ENCODE measurements around the gene C2. TPM values are rescaled to one million over a fixed set of nuclear protein-coding genes. Genes with fewer than 3 reads are reported as not detected.

Gene C2
- total RNA-seq (2022; extraction: Qiagen RNA extraction; ENCODE audit: low read depth) = 0.15 to 0.45 TPM (median 0.35 TPM) in 5 replicates

GRCh38 chr6:31927242-31927862, at the start of gene C2:
Gene C2, plus strand, starts transcription at chr6:31927717. Its CDS starts 36 bp downstream, at chr6:31927753.

DNA sequence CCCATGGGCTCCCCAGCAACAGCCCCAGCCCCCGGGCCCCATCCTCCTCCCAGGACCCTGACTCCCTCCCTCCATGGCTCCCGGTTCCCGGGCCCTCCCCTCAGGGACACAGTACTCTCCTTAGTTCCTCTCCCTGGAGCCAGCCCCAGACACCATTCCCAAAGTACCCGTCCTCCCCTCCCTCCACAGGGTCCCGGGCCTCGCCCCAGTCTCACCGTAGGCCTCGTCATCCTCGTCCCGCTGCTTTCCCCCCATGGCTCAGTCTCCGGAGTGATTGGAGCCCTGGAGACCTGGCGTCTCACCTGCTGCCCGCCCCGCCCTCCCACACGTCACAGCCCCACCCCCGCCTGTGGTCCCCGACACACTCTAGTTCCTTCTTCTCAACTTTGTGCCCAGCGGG, 48.8 kb upstream of the C2 start, which contains the start of gene SLC44A4:
Gene SLC44A4, minus strand, starts transcription at position 272 of the 400 bp plus-strand sequence. Its CDS starts 17 bp downstream, at position 255.

DNA sequence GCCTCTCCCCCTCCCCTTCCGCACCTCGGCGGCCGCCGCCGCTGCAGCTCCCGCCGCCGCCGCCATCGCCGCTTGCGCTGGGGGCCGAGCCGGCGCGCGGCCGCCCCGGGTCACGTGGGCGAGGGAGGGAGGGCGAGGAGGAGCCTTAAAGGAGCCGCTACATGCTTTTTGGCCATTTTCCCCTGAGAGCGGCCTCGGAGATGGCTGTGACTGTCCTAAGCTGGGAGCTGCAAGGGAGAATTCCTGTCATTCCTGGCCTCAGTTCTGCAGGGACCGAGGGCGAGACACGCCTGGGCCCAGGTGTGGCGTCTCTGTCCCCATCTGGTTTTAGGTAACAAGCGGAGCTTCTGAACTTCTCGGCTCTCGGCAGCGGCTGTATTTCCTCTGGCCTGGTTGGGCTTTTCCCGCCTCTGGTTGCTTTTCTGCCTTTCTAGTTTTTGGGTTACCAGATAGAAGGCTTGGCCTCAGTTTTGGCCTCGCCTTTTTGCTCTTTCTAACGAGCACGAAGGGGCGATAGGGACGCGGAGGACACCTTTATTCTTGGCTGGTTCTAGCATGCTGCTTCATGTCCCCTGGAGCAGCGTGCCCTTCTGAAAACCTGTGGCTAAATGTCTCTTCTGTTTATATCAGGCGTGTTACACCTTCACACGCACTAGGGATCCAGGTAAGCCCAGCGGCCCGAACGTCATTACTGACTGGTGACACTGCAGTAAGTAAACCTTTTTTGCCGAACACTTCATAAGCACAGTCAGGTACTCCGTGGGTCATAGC, 29.7 kb upstream of the C2 start, which contains the start of gene EHMT2:
Gene EHMT2, minus strand, starts transcription at position 87 of the 771 bp plus-strand sequence. Its CDS starts 21 bp downstream, at position 66.

GRCh38 chr6:31901953-31902643, 25.4 kb upstream of the C2 start, which contains the start of gene ZBTB12:
Gene ZBTB12, minus strand, starts transcription at chr6:31902086. Its CDS starts 781 bp downstream, at chr6:31901305.

DNA sequence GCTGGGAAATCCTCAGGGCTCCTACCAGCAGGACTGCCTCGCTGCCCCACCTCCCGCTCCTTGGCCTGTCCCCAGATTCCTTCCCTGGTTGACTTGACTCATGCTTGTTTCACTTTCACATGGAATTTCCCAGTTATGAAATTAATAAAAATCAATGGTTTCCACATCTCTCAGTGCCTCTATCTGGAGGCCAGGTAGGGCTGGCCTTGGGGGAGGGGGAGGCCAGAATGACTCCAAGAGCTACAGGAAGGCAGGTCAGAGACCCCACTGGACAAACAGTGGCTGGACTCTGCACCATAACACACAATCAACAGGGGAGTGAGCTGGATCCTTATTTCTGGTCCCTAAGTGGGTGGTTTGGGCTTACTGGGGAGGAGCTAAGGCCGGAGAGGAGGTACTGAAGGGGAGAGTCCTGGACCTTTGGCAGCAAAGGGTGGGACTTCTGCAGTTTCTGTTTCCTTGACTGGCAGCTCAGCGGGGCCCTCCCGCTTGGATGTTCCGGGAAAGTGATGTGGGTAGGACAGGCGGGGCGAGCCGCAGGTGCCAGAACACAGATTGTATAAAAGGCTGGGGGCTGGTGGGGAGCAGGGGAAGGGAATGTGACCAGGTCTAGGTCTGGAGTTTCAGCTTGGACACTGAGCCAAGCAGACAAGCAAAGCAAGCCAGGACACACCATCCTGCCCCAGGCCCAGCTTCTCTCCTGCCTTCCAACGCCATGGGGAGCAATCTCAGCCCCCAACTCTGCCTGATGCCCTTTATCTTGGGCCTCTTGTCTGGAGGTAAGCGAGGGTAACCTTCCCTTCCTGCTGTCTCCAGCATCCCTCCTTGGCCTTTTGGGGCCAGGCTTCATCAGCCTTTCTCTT, 18.2 kb downstream of the C2 start, which contains the start of gene CFB:
Gene CFB, plus strand, starts transcription at position 589 of the 863 bp plus-strand sequence. Its CDS starts 127 bp downstream, at position 716.

DNA sequence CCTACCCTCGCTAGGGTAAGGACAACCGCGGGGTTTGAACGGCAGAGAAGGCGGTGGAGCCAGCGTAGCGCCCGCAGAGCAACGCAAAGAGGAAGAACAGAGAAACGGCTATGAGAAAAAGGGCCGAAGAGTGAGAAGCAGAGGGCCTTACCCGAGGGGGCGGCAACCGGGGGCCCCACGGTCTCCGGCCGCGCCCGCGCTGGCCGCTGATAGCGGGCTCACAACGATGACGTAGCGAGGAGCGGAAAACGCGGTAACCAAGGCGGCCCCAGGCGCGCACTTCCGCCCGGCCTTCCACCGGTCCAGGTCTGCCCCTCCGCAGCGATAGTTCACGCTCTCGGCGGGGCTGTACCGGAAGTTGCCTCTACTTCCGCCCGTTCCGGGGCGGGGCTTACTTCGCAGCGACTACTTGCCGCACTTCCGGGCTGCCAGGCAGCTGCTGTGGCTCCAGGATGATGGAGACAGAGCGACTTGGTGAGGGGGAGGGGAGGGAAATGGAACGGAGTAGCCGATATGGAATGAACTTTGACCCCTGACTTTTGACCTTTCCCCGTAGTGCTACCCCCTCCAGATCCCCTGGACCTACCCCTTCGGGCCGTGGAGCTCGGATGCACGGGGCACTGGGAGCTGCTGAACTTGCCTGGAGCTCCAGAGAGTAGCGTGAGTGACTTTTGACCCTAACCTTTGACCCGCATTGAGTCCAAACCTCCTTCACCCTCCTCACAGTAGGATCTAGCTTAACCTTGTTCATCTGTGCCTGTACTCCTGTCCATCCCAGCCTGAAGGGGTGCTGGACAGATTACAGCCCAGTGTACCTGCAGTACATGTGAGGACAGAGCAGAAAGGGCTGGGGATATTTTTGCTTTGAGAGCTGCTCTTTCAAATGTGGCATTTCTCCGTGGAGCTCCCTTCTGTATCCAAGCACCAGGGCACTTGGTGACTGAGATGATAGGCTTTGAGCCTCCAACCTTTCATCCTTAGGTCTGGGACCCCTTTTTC, 31.5 kb downstream of the C2 start, which contains the start of the genes NELFE and SKIC2:
Gene NELFE, minus strand, starts transcription at position 231 of the 999 bp plus-strand sequence. CDS start 525 bp downstream, outside the sequence.
Gene SKIC2, plus strand, starts transcription at position 435 of the 999 bp plus-strand sequence. Its CDS starts 18 bp downstream, at position 453.

GRCh38 chr6:31971993-31972708, 44.6 kb downstream of the C2 start, which contains the start of gene DXO:
Gene DXO, minus strand, starts transcription at chr6:31972138. Its CDS starts 463 bp downstream, at chr6:31971675.

DNA sequence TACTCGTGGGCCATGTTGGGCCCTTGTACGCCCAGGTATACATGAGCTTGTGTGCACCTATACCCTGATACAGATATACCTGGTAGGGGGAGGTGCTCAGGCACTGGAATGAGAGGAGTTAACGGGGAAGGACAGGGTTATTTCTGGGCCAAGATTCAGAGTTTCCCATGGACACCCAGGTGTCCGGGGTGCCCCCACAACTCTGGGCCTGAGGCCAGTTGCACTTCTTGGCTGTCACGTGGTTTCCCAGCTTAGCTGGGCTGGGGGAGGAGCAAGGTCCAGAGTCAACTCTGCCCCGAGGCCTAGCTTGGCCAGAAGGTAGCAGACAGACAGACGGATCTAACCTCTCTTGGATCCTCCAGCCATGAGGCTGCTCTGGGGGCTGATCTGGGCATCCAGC, 54.2 kb downstream of the C2 start, which contains the start of gene C4A:
Gene C4A, plus strand, starts transcription at position 314 of the 400 bp plus-strand sequence. Its CDS starts 51 bp downstream, at position 365.

Other genes starting within 250 kb of the C2 start
- gene LY6G5C, start 246.7 kb upstream of the C2 start, total RNA-seq (2022; extraction: Qiagen RNA extraction; ENCODE audit: low read depth) = 0.77 to 1.9 TPM (median 1.2 TPM) in 5 replicates
- 14.1 to 20.1 TPM (median 18.3 TPM) in 5 replicates for gene ABHD16A, start 224.4 kb upstream of the C2 start, total RNA-seq (2022; extraction: Qiagen RNA extraction; ENCODE audit: low read depth)
- not detected in 5 replicates for gene LY6G6F, start 220.9 kb upstream of the C2 start, total RNA-seq (2022; extraction: Qiagen RNA extraction; ENCODE audit: low read depth)
- gene LY6G6D, start 212.4 kb upstream of the C2 start, total RNA-seq (2022; extraction: Qiagen RNA extraction; ENCODE audit: low read depth) = not detected in 5 replicates
- gene LY6G6C, start 206.0 kb upstream of the C2 start, total RNA-seq (2022; extraction: Qiagen RNA extraction; ENCODE audit: low read depth) = 0.20 TPM in 1 of 5 replicates, not detected in the others
- gene MPIG6B, start 204.3 kb upstream of the C2 start, total RNA-seq (2022; extraction: Qiagen RNA extraction; ENCODE audit: low read depth) = not detected in 5 replicates
- 26.5 to 32.4 TPM (median 29.4 TPM) in 5 replicates for gene DDAH2, start 198.4 kb upstream of the C2 start, total RNA-seq (2022; extraction: Qiagen RNA extraction; ENCODE audit: low read depth)
- 476 to 542 TPM (median 495 TPM) in 5 replicates for gene CLIC1, start 191.2 kb upstream of the C2 start, total RNA-seq (2022; extraction: Qiagen RNA extraction; ENCODE audit: low read depth)
- 10.2 to 14.3 TPM (median 13.0 TPM) in 5 replicates for gene MSH5, start 187.7 kb upstream of the C2 start, total RNA-seq (2022; extraction: Qiagen RNA extraction; ENCODE audit: low read depth)
- gene SAPCD1, start 165.1 kb upstream of the C2 start, total RNA-seq (2022; extraction: Qiagen RNA extraction; ENCODE audit: low read depth) = 2.0 to 4.2 TPM (median 3.7 TPM) in 5 replicates
- 1.2 to 2.0 TPM (median 1.7 TPM) in 5 replicates for gene VWA7, start 150.4 kb upstream of the C2 start, total RNA-seq (2022; extraction: Qiagen RNA extraction; ENCODE audit: low read depth)
- 50.9 to 59.8 TPM (median 55.8 TPM) in 5 replicates for gene VARS1, start 132.0 kb upstream of the C2 start, total RNA-seq (2022; extraction: Qiagen RNA extraction; ENCODE audit: low read depth)
- 54.4 to 77.8 TPM (median 60.7 TPM) in 5 replicates for gene LSM2, start 120.8 kb upstream of the C2 start, total RNA-seq (2022; extraction: Qiagen RNA extraction; ENCODE audit: low read depth)
- 1.2 to 1.5 TPM (median 1.2 TPM) in 5 replicates for gene HSPA1L, start 112.4 kb upstream of the C2 start, total RNA-seq (2022; extraction: Qiagen RNA extraction; ENCODE audit: low read depth)
- 157 to 340 TPM (median 232 TPM) in 5 replicates for gene HSPA1A, start 112.2 kb upstream of the C2 start, total RNA-seq (2022; extraction: Qiagen RNA extraction; ENCODE audit: low read depth)
- 120 to 260 TPM (median 177 TPM) in 5 replicates for gene HSPA1B, start 100.0 kb upstream of the C2 start, total RNA-seq (2022; extraction: Qiagen RNA extraction; ENCODE audit: low read depth)
- gene NEU1, start 64.9 kb upstream of the C2 start, total RNA-seq (2022; extraction: Qiagen RNA extraction; ENCODE audit: low read depth) = 21.7 to 35.4 TPM (median 28.7 TPM) in 5 replicates
- gene SLC44A4, start 48.7 kb upstream of the C2 start, total RNA-seq (2022; extraction: Qiagen RNA extraction; ENCODE audit: low read depth) = 0.07 to 0.30 TPM in 2 of 5 replicates, not detected in the others
- 22.5 to 32.0 TPM (median 30.5 TPM) in 5 replicates for gene EHMT2, start 30.0 kb upstream of the C2 start, total RNA-seq (2022; extraction: Qiagen RNA extraction; ENCODE audit: low read depth)
- gene ZBTB12, start 25.6 kb upstream of the C2 start, total RNA-seq (2022; extraction: Qiagen RNA extraction; ENCODE audit: low read depth) = 3.1 to 4.9 TPM (median 4.2 TPM) in 5 replicates
- gene CFB, start 18.4 kb downstream of the C2 start, total RNA-seq (2022; extraction: Qiagen RNA extraction; ENCODE audit: low read depth) = 2.0 to 3.3 TPM (median 2.9 TPM) in 5 replicates
- 75.3 to 97.3 TPM (median 88.3 TPM) in 5 replicates for gene NELFE, start 31.3 kb downstream of the C2 start, total RNA-seq (2022; extraction: Qiagen RNA extraction; ENCODE audit: low read depth)
- gene SKIC2, start 31.5 kb downstream of the C2 start, total RNA-seq (2022; extraction: Qiagen RNA extraction; ENCODE audit: low read depth) = 19.8 to 25.9 TPM (median 24.7 TPM) in 5 replicates
- gene DXO, start 44.4 kb downstream of the C2 start, total RNA-seq (2022; extraction: Qiagen RNA extraction; ENCODE audit: low read depth) = 11.0 to 14.3 TPM (median 11.9 TPM) in 5 replicates
- 0.50 to 1.7 TPM (median 0.99 TPM) in 5 replicates for gene C4A, start 54.3 kb downstream of the C2 start, total RNA-seq (2022; extraction: Qiagen RNA extraction; ENCODE audit: low read depth)
- 0.34 to 1.5 TPM (median 0.57 TPM) in 5 replicates for gene C4B, start 87.1 kb downstream of the C2 start, total RNA-seq (2022; extraction: Qiagen RNA extraction; ENCODE audit: low read depth)
- gene CYP21A2, start 110.7 kb downstream of the C2 start, total RNA-seq (2022; extraction: Qiagen RNA extraction; ENCODE audit: low read depth) = not detected in 5 replicates
- 0.54 to 0.95 TPM (median 0.63 TPM) in 5 replicates for gene TNXB, start 181.6 kb downstream of the C2 start, total RNA-seq (2022; extraction: Qiagen RNA extraction; ENCODE audit: low read depth)
- gene ATF6B, start 200.5 kb downstream of the C2 start, total RNA-seq (2022; extraction: Qiagen RNA extraction; ENCODE audit: low read depth) = 24.9 to 35.5 TPM (median 34.2 TPM) in 5 replicates
- gene FKBPL, start 202.6 kb downstream of the C2 start, total RNA-seq (2022; extraction: Qiagen RNA extraction; ENCODE audit: low read depth) = 7.4 to 7.9 TPM (median 7.7 TPM) in 5 replicates
- gene PRRT1, start 224.2 kb downstream of the C2 start, total RNA-seq (2022; extraction: Qiagen RNA extraction; ENCODE audit: low read depth) = 0.59 to 0.97 TPM (median 0.74 TPM) in 5 replicates
- 7.0 to 9.9 TPM (median 8.1 TPM) in 5 replicates for gene PPT2, start 226.4 kb downstream of the C2 start, total RNA-seq (2022; extraction: Qiagen RNA extraction; ENCODE audit: low read depth)
- 0.95 to 2.5 TPM (median 2.2 TPM) in 5 replicates for gene EGFL8, start 236.9 kb downstream of the C2 start, total RNA-seq (2022; extraction: Qiagen RNA extraction; ENCODE audit: low read depth)
- 31.2 to 41.0 TPM (median 38.4 TPM) in 5 replicates for gene AGPAT1, start 248.4 kb downstream of the C2 start, total RNA-seq (2022; extraction: Qiagen RNA extraction; ENCODE audit: low read depth)